ENCODE data around the gene ZNF354C.

GRCh38 chr5:179131321-179131835, 71.2 kb downstream of the ZNF354C start:
- no peak for TF ChIP-seq CTCF (IDR thresholded peaks at IDR 0.05)
- no peak for TF ChIP-seq POLR2A (IDR thresholded peaks at IDR 0.05)
